Pulmonary artery endothelial cell (primary cell): ENCODE data around the gene TET3. TPM values are rescaled to one million over a fixed set of nuclear protein-coding genes. Genes with fewer than 3 reads are reported as not detected.

Experiments
- DNase-seq: peaks from one replicate; pipeline ENCODE4 v3.0.0-alpha.2; 2011; ENCODE audit warnings: low read depth, low spot score
- total RNA-seq: library from RNA; depleted of rRNA; stranded (reverse); fragments of >200 nt; gene quantifications from 2 replicates; pipeline ENCODE4 v1.2.3, GENCODE V29; 2014

Gene TET3
- total RNA-seq, 1 donor from 2014 or later, result 3.8 TPM

GRCh38 chr2:73987109-73987947 is 2.6 kb downstream of the TET3 start:
- peak; percentile 17 for DNase-seq

- DNase-seq, result no peak
Observed at GRCh38 chr2:73987948-73988700, 3.4 kb downstream of the TET3 start.

DNA sequence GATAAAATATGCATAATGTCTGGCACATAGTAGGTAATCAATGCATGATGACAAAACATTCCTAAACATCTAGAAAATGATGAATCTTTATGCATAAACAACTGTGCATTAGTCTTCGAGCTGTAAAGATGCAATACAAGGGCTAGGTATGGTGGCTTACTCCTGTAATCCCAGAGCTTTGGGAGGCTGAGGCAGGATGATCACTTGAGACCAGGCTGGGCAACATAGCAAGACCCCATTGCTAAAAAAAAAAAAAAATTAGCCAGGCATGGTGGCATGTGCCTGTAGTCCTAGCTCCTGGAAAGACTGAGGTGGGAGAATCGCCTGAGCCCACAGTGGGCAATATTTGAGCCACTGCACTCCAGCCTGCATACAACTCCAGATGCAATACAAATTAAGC is 5.3 kb downstream of the TET3 start:
- DNase-seq, result no peak

DNA sequence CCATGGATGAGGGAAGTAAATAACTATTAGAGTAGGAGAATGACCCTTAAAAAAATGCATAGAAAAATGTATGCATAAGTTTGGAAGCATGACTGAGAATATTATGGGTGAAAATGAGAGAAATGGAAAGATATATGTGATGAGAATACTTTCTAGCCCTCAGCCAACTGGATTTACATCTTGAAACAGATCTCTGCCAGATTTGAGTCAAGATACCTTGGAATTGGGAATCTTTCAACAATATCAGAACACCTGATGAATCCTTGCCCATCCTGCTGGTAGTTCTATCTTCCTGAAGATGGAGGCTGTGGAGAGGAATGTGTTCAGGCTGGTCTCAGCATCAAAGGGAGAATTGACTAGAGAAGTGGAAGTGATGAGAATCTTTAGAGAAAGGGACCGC is 5.8 kb downstream of the TET3 start:
- DNase-seq, result no peak

- no peak for DNase-seq
Observed at GRCh38 chr2:73992036-73992435, 7.3 kb downstream of the TET3 start.

DNA sequence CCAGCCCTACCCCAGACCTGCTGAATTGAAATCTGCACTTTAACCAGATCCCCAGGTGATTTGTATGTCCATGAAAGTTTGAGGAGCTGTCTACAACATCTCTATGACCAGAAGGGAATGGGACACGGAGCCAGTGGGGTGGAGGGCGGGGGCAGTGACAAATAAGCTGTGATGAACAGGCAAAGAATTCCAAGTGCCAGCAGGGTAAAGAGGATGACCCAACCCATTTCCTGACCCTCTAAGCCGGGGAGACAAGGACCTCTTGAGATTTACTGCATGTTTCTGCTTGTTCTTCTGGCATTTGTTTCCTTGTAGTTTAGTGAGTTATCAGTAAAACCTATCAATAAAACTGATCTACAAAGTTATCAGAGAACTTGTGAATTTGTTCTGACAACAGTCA is 8.7 kb downstream of the TET3 start:
- no peak for DNase-seq

DNA sequence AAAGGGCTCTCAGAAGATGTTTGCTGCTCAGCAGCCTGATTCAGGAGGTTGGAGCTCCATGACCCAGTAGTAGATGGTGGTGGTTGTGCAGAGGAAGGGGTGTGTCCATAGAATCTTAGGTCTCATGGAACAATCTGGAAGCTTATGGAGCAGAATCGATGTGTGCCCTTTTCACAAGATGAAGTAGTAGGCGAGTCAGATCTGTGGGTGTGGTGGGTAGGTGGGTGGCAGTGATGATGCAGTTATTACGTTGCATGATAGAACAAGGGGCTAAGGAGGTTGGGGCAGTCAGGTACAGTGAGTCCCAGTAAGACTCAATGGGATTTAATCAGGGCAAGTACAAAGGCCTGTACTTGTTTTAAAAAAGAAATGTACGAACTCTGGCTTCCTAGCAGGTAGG is 9.1 kb downstream of the TET3 start:
- DNase-seq, result no peak

- DNase-seq, result no peak
Observed at GRCh38 chr2:73994178-73994831, 9.6 kb downstream of the TET3 start.

DNA sequence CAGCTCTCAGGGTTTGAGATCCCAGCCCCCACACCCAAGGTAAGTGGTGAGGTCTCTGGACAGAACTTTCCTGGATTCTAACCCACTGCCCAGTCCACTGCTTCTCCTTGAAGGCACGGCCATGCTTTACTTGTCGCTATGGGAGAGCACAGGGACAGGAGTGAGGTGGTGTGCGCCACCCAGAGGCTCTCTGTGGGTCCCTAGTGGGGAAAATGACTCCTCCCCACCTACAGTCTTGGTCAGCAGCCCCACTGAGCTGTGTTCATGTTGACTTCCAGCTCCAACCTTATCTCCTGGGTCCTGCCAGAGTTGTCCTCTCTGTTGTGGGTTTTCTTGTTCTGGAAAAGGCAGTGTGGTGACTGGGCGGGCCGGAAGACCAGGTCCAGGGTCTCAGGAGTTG is 11.1 kb downstream of the TET3 start:
- DNase-seq, result no peak

- no peak for DNase-seq
Observed at GRCh38 chr2:73997813-73998212, 13.1 kb downstream of the TET3 start.

DNA sequence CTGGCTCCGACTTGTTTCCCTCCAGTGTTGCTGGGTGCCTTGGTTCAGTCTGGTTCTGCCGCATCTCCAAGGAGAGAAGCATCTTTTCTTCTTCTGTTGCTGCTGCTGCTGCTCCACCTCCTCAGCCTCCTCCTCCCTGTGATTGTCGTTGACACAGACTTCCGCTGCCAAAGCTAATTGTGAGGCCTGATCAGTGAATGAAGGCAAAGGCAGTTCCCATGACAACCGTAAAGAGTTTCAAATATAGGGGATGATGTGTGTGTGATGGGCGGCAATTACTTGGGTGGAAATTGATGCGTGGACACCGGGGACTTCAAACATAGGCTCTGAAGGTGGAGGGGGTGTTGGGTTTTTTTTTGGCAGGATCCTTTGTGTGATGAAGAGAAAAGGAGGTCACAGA is 13.7 kb downstream of the TET3 start:
- DNase-seq, result no peak

- no peak for DNase-seq
Observed at GRCh38 chr2:73998933-73999332, 14.2 kb downstream of the TET3 start.

DNA sequence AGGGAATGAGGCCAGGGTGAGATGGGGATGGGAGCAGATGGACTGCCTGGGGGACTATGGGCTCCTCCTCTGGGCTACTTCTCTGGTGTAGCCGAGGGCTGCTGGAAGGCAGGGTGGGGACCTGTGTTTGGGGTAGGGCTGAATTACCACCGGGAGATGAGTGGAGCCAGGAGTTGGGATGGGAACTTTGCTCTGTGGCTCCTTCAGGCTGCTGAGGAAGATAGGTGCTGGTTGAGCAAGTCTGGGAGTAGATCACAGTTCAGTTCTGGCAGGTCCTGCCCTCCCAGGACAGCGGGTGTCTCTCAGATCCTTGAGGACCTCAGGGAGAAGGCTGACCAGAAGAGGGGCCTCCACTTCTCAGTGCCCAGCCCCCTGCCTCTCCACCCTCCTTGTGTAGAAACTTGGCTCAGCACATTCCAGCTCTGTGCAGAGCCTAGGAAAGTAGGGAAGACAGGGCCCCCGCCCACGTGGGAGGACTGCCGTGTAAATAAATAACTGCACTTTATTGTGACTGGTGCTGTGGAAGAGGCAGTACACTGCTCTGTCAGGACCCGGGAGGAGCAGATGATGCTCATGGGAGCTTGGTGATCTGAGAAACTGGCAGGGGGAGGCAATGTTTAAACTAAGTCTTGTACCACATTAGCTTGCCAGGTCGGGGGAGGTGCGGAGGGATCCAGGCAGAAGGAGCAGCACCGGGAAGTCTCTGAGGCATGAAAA is 15.3 kb downstream of the TET3 start:
- no peak for DNase-seq

DNA sequence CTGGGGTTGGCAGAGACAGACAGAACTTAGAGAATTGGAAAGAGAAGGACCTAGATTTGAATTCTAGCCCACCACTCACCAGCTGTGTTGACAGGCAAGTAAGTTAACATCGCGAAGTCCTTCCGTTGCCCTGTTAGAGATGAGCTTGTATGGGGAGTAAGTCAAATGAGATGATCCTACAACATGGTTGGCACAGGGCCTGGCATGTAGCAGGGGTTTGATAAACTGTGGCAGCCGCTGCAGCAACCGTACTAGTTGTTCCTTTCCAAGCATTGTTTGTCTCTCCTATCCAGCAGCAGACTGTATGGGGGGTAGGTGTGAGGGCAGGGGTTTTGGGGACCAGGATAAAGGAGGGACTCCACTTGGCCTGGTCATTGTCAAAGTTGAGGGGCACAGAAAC is 16.0 kb downstream of the TET3 start:
- no peak for DNase-seq

DNA sequence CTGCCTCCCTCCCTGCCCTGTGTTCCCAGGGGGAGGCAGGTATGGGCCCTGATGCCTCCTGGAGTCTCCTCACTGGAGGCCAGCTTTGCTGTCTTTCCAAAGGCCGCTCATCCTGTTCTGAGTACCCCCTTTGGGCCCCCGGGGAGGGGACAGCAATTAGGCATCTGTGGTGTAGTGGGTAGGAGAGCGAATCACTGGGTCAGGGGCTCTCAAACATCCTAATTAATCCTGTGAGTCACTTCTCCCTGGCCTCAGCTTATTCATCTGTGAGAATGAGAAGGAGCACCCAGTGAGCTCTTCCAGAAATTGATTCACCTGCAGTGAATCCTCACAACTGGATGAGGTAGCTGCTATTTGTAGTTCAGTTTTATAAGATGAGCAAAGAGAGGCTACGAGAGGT is 16.4 kb downstream of the TET3 start:
- no peak for DNase-seq

DNA sequence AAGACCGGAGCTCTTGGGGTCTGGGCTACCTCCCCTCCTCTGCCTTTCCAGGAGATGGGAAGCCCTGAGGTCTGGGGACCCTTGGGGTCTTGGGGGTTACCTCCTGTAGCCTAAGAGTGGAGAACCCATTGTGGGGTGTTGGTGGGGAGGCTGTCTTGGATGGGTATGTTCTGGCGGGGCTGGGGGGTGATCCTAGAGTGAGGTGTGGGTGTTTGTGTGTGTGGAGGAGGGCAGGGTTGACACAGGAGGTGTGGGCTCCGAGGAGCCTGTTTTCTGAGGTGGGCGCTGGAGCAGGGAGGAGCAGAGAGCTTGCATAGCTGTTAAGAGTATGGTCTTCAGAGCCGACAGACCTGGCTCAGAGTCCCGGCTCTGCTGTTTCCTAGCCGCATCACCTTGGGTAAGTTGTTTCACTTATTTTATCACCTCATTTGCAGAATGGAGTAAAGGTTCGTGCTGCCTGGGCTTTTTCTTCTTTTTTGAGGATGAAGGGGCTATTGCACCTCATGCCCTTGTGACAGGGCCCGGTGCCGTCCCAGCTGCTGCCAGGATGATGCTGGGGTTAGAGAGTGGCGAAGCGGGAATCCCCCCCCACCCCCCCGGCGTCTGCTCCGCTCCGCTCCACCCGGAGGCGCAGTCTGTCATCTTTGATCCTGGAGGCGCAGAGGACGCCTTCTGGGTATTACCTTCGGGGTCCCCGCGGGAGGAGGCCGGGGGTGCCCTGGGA is 17.2 kb downstream of the TET3 start:
- no peak for DNase-seq

- peak; percentile 36 for DNase-seq
Observed at GRCh38 chr2:74002505-74003421, 18.1 kb downstream of the TET3 start.

DNA sequence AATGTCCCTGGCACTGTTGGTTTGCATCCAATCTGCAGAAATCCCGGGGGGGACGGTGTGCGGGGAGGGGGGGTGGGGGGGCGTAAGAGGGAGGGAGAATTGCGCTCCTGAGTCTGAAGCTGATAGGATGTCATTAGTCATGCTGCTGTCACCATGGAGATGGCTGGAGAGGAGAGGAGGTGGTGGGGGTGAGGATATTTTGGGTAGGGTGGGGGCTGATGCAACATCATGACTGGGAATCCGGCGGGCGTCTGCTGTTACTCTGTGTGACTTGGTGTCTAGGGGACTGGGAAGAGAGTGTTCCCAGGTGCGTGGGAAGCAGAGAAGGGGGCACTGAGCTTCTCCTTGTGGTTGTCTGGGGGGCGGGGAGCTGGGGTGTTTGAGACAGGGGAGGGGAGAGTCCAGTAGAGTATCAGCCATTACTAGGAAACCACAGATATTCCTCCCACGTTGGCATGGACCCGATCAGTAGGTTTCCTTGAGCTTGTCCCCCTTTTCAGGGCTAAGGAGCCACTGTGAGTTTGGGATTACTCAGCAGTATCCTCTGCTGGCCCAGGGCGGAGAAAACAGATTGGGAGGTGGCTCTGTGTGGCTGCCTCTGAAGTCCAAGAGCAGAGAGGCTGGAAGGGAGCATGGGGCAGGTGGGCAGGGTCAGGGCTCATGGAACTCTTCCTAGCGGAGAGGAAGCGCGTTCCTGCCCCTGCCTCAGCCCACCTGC is 18.9 kb downstream of the TET3 start:
- DNase-seq, result no peak
